ENCODE results near the gene CHMP6. TPM values are rescaled to one million over a fixed set of nuclear protein-coding genes. Genes with fewer than 3 reads are reported as not detected.

CHMP6 gene
- polyA plus RNA-seq, 1 donor from 2014 or later = 35.1 TPM

GRCh38 chr17:81043319-81043724 lies 51.7 kb downstream of the CHMP6 start:
- no peak overlapping the region for H2AFZ ChIP-seq (ENCODE audit: low read depth, low read length)
- no peaks in the 10 kb centered on the region for H3F3A ChIP-seq (ENCODE audit: insufficient read depth, low read length, poor library complexity, severe bottlenecking)
- H3K4me3 ChIP-seq (ENCODE audit: low read length) = no peak overlapping the region
- no peak overlapping the region for H3K4me2 ChIP-seq (ENCODE audit: low read length)
- H3K27me3 ChIP-seq (ENCODE audit: insufficient read depth, low read depth, low read length) = no peaks in the 10 kb centered on the region
- peaks cover 67% of the 10 kb centered on the region for H3K79me2 ChIP-seq (replicated peaks; ENCODE audit: insufficient read depth, low read length)
- no peaks in the 10 kb centered on the region for H3K36me3 ChIP-seq (ENCODE audit: insufficient read depth, low read length)
- no peaks in the 10 kb centered on the region for H4K20me1 ChIP-seq (ENCODE audit: insufficient read depth)
- TF ChIP-seq EZH2 (IDR thresholded peaks at IDR 0.05; ENCODE audit: borderline replicate concordance, insufficient read depth, low read length, poor library complexity, severe bottlenecking) = no peak
- TF ChIP-seq POLR2AphosphoS5 (IDR thresholded peaks at IDR 0.05) = no peak
- no peak for TF ChIP-seq REST (IDR thresholded peaks at IDR 0.05; ENCODE audit: borderline replicate concordance)
- no peaks in the 10 kb centered on the region for H3K9me2 ChIP-seq (ENCODE audit: insufficient read depth, low read length)
- H3K27ac ChIP-seq (ENCODE audit: low read length) = no peak overlapping the region
- H3K9ac ChIP-seq (ENCODE audit: low read length) = no peak overlapping the region
- no peaks in the 10 kb centered on the region for H3K9me3 ChIP-seq (ENCODE audit: low read length)

GRCh38 chr17:81043725-81044427 lies 52.2 kb downstream of the CHMP6 start:
- Histone ChIP-seq H3K9me3 (ENCODE audit: low read length) (no peaks in the 10 kb centered on the region), H3K9me2 (ENCODE audit: insufficient read depth, low read length) (no peaks in the 10 kb centered on the region), H3K27me3 (ENCODE audit: insufficient read depth, low read depth, low read length) (no peaks in the 10 kb centered on the region), H4K20me1 (ENCODE audit: insufficient read depth) (no peaks in the 10 kb centered on the region), H3K9ac (ENCODE audit: low read length) (no peak overlapping the region), H3K36me3 (ENCODE audit: insufficient read depth, low read length) (no peaks in the 10 kb centered on the region), H2AFZ (ENCODE audit: low read depth, low read length) (no peak overlapping the region), H3K4me2 (ENCODE audit: low read length) (no peak overlapping the region), H3K4me3 (ENCODE audit: low read length) (no peak overlapping the region), H3K79me2 (replicated peaks; ENCODE audit: insufficient read depth, low read length) (peaks cover 65% of the 10 kb centered on the region), H3K27ac (ENCODE audit: low read length) (no peak overlapping the region), H3F3A (ENCODE audit: insufficient read depth, low read length, poor library complexity, severe bottlenecking) (no peaks in the 10 kb centered on the region)
- TF ChIP-seq MXI1 (conservative IDR thresholded peaks at IDR 0.05; ENCODE audit: poor library complexity, severe bottlenecking) = no peak
- no peak for TF ChIP-seq SMC3 (conservative IDR thresholded peaks at IDR 0.05; ENCODE audit: poor library complexity)
- no peak for TF ChIP-seq POLR2AphosphoS5 (IDR thresholded peaks at IDR 0.05)

- no peak overlapping the region for H3K9ac ChIP-seq (ENCODE audit: low read length)
- H3K9me3 ChIP-seq (ENCODE audit: low read length) = no peaks in the 10 kb centered on the region
- H3K9me2 ChIP-seq (ENCODE audit: insufficient read depth, low read length) = no peaks in the 10 kb centered on the region
- H3K4me2 ChIP-seq (ENCODE audit: low read length) = no peak overlapping the region
- H3K79me2 ChIP-seq (replicated peaks; ENCODE audit: insufficient read depth, low read length) = peaks cover 62% of the 10 kb centered on the region
- no peaks in the 10 kb centered on the region for H3K36me3 ChIP-seq (ENCODE audit: insufficient read depth, low read length)
- H3F3A ChIP-seq (ENCODE audit: insufficient read depth, low read length, poor library complexity, severe bottlenecking) = no peaks in the 10 kb centered on the region
- H3K27me3 ChIP-seq (ENCODE audit: insufficient read depth, low read depth, low read length) = no peaks in the 10 kb centered on the region
- no peak overlapping the region for H3K27ac ChIP-seq (ENCODE audit: low read length)
- H3K4me3 ChIP-seq (ENCODE audit: low read length) = no peak overlapping the region
- no peaks in the 10 kb centered on the region for H4K20me1 ChIP-seq (ENCODE audit: insufficient read depth)
- TF ChIP-seq EZH2 (IDR thresholded peaks at IDR 0.05; ENCODE audit: borderline replicate concordance, insufficient read depth, low read length, poor library complexity, severe bottlenecking) (no peak), CTCF (IDR thresholded peaks at IDR 0.05; ENCODE audit: poor library complexity, severe bottlenecking) (no peak), EP300 (conservative IDR thresholded peaks at IDR 0.05; ENCODE audit: poor library complexity, severe bottlenecking) (no peak), RAD21 (conservative IDR thresholded peaks at IDR 0.05) (no peak), REST (IDR thresholded peaks at IDR 0.05; ENCODE audit: borderline replicate concordance) (no peak), POLR2AphosphoS5 (IDR thresholded peaks at IDR 0.05) (no peak), MXI1 (conservative IDR thresholded peaks at IDR 0.05; ENCODE audit: poor library complexity, severe bottlenecking) (no peak), SMC3 (conservative IDR thresholded peaks at IDR 0.05; ENCODE audit: poor library complexity) (no peak), TAF1 (IDR thresholded peaks at IDR 0.05; ENCODE audit: low read depth) (no peak)
- H2AFZ ChIP-seq (ENCODE audit: low read depth, low read length) = no peak overlapping the region
Observed at GRCh38 chr17:81044428-81044763, 52.8 kb downstream of the CHMP6 start.

Data from neural cell (in vitro differentiated cells).